ENCODE measurements around the gene GALNT8.

GRCh38 chr12:4780641-4781611, 60.7 kb downstream of the GALNT8 start:
- TF ChIP-seq CTCF (IDR thresholded peaks at IDR 0.05; ENCODE audit: low read depth, low read length, poor library complexity, severe bottlenecking) (no peak), EZH2phosphoT487 (IDR thresholded peaks at IDR 0.05; ENCODE audit: borderline replicate concordance, low read length) (no peak)
